ENCODE data around the gene CLECL1. TPM values are rescaled to one million over a fixed set of nuclear protein-coding genes. Genes with fewer than 3 reads are reported as not detected.

Gene CLECL1
- total and polyA plus RNA-seq, 9 of the 15 experiments (the other 6 are each of a cell fraction or from before 2014, with no cell fraction given), result 0.13 to 0.25 TPM; not detected in 7

- peak in 1 of 3 experiments; percentile 15 for TF ChIP-seq YY1 (IDR thresholded peaks at IDR 0.05; ENCODE audit: borderline replicate concordance in 1 of 3, control insufficient read depth in 1 of 3, extremely low read depth in 1 of 3, insufficient read depth in 3 of 3, insufficient read length in 1 of 3, insufficient replicate concordance in 2 of 3, low read depth in 1 of 3, low read length in 2 of 3)
- peak; percentile 29 for TF ChIP-seq BRD9 (IDR thresholded peaks at IDR 0.05; ENCODE audit: low read depth, partially characterized antibody)
- 0 out of 2 replicates have a peak, but pooled peaks have one; percentile 20 for TF ChIP-seq EP400 (IDR thresholded peaks at IDR 0.05)
- peak; percentile 21; the same call in 1 of the 2 replicates for TF ChIP-seq SPI1 (IDR thresholded peaks at IDR 0.05; ENCODE audit: borderline replicate concordance, low read depth, low read length)
- peak; percentile 94 for TF ChIP-seq PML (IDR thresholded peaks at IDR 0.05; ENCODE audit: low read length)
- TF ChIP-seq, protein P1, sequence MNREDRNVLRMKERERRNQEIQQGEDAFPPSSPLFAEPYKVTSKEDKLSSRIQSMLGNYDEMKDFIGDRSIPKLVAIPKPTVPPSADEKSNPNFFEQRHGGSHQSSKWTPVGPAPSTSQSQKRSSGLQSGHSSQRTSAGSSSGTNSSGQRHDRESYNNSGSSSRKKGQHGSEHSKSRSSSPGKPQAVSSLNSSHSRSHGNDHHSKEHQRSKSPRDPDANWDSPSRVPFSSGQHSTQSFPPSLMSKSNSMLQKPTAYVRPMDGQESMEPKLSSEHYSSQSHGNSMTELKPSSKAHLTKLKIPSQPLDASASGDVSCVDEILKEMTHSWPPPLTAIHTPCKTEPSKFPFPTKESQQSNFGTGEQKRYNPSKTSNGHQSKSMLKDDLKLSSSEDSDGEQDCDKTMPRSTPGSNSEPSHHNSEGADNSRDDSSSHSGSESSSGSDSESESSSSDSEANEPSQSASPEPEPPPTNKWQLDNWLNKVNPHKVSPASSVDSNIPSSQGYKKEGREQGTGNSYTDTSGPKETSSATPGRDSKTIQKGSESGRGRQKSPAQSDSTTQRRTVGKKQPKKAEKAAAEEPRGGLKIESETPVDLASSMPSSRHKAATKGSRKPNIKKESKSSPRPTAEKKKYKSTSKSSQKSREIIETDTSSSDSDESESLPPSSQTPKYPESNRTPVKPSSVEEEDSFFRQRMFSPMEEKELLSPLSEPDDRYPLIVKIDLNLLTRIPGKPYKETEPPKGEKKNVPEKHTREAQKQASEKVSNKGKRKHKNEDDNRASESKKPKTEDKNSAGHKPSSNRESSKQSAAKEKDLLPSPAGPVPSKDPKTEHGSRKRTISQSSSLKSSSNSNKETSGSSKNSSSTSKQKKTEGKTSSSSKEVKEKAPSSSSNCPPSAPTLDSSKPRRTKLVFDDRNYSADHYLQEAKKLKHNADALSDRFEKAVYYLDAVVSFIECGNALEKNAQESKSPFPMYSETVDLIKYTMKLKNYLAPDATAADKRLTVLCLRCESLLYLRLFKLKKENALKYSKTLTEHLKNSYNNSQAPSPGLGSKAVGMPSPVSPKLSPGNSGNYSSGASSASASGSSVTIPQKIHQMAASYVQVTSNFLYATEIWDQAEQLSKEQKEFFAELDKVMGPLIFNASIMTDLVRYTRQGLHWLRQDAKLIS (CRISPR knock-in tag; IDR thresholded peaks at IDR 0.05), result peak; percentile 82; the same call in 1 of the 2 replicates
- peak; percentile 89 to 90 for TF ChIP-seq MLLT1 (IDR thresholded peaks at IDR 0.05)
- peak; percentile 85 for TF ChIP-seq POLR2AphosphoS2 (IDR thresholded peaks at IDR 0.05; ENCODE audit: low read length)
- TF ChIP-seq SMAD4 (CRISPR knock-in tag; conservative IDR thresholded peaks at IDR 0.05), result peak; percentile 74; the same call in 1 of the 2 replicates
- peak; percentile 82; the same call in 1 of the 2 replicates for TF ChIP-seq ZBED1 (IDR thresholded peaks at IDR 0.05)
- peak; percentile 97 for TF ChIP-seq KDM5B (IDR thresholded peaks at IDR 0.05; ENCODE audit: insufficient replicate concordance, low read depth, low read length)
- peak; percentile 70; the same call in 1 of the 2 replicates for TF ChIP-seq RNF2 (IDR thresholded peaks at IDR 0.05)
- TF ChIP-seq RBFOX2 (IDR thresholded peaks at IDR 0.05; ENCODE audit: low read depth, low read length), result peak; percentile 80
- peak; percentile 38; the same call in 1 of the 2 replicates for TF ChIP-seq NCOR1 (IDR thresholded peaks at IDR 0.05)
Measured at GRCh38 chr12:9760699-9761418, 28.0 kb upstream of the CLECL1 start, which contains the start of gene CD69 (continued).
